HG03097 (cell line): ENCODE data around the gene IFT27.

Experiments
- ATAC-seq: cut with Tn5 transposase; IDR thresholded peaks from one replicate; pipeline ENCODE4 v1.9.1; 2021; ENCODE audit not compliant: unreplicated experiment, low FRiP score

Gene IFT27

DNA sequence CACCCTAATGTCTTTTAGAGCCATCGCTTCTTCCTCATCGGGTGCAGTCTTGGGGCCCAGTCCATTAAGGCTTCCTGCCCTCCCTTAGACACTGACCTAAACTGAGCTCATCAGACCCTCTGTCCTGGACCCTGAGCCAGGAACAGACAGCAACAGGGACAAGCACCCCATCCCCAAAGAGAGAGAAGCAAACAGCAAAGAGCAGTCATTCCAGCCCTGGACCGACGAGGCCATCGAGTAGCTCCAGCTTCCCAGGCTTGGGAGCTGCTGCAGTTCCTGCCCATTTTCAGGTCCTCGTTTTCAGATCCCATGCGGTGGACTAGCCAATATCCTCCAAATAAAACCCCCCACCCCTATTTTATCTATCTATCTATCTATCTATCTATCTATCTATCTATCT is 46.6 kb downstream of the IFT27 start:
- no peak for ATAC-seq

DNA sequence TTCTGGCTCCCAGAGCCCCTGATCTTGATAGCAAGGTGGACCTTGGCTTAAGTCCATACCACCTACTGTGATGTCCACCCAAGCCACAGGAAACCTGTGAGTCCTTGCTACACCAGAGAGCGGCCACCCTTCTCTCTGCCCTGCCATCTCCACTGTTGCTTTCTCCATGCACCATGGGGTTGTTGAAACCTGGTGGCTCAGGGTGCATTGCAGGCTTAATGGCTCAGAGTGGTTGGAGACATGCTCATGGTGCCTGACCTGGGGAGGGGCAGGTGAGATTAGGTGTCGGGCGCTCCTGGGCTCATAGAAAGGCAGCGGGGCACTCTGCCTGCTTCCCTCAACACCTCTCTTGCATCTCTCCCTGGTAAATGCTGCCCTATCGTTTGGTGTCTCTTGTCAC is 47.4 kb downstream of the IFT27 start:
- no peak for ATAC-seq

DNA sequence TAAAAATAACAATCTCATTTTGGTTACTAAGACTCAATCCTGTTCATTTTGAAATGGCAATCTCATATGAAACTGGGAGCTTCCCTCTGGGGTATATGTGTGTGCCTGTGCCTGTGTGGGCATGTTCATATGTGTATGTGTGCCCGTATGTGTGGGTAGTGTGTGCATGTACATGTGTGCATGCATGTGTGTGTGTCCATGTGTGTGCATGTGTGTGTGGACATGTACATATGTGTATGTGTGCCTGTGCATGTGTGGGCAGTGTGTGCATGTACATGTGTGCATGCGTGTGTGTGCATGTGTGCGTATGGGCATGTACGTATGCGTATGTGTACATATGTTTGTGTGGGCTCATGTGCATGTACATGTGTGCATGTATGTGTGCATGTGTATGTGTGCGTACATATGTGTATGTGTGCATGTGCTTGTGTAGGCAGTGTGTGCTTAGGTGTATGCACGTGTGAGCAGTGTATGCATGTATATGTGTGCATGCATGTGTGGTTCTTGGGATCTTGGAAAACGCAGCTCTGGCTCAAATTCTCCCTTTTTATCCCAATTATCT is 47.9 kb downstream of the IFT27 start:
- ATAC-seq, result no peak

DNA sequence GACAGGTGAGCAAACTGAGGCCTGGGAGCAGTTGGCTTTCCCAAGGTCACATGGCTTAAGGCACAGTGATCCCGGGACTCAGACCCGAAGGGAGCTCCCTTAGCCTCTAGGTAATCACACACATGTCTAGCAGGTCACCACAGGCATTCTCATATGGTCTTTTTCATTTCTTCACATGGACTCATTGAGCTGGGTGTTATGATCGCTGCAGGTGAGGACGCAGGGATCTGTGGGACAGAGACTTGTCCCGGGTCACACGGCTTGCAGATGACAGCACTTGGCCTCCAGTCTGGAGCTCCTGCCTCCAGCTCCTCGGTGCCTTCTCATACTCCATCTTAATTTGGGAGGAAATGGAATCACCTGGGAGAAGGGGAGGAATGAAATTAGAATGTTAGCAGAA is 48.8 kb downstream of the IFT27 start:
- no peak for ATAC-seq

DNA sequence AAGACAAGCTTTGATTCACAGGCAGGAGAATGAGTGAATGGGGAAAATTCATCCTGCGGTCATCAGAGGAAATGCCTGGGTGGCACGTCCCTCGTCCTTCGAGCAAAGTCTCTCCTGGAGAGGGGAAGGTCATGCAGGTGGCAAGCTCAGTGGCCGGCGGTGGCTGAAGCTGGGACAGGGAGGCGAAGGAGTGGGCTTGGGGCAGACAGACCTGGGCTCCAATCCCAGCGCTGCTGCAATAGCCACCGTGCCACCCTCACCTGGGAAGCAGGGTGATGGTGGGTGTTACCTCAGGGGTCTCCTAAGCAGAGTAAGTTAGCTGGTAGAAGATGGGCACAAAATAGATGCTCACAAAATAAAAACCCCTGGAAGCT is 49.9 kb downstream of the IFT27 start:
- ATAC-seq, result no peak

DNA sequence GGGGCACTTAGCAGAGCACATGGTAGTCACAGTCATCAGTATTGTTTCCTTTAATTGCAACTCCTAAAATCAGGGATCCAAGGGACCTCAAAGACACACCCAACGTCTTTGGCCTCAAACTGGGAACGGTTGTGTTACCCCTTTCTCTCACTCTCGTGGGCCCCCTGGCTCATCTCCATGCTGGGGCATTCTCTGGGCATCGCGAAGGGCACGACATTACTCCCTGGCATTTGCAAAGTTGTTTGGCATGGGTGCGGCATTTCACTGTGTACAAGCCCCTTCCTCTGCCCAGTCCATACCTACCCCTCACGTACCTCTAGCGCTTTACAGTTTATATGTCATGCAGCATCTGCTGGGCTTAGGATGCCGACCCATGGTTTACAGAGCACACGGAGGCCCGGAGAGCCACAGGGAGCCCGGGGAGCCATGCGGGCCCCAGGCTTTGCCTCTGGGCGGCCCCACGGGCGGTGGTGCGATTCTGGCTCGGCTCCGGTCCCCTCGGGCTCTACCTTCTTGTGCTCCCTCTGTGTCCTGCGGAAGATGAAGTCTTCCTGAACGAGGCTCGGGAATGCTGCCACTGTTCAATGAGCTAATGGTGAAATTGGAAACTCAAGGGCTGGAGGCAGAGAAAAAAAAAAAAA is 50.4 kb downstream of the IFT27 start:
- no peak for ATAC-seq

DNA sequence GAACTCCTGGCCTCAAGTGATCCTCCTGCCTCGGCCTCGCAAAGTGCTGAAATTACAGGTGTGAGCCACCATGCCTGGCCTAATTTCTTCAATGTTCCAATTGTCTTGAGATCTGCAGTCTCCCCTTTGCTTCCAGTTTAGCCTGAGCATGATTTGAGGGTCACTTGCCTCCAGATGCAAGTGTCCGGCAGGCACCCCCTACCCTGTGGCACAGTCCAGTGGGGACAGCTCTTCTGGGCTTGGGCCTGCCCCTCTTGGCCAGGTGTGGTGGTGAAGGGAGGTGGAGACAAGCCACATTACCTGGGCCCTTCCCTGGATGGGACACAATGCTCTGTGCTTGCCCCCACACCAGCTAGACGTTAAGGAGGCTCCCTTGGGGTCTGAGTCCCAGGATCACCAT is 51.1 kb downstream of the IFT27 start:
- no peak for ATAC-seq

DNA sequence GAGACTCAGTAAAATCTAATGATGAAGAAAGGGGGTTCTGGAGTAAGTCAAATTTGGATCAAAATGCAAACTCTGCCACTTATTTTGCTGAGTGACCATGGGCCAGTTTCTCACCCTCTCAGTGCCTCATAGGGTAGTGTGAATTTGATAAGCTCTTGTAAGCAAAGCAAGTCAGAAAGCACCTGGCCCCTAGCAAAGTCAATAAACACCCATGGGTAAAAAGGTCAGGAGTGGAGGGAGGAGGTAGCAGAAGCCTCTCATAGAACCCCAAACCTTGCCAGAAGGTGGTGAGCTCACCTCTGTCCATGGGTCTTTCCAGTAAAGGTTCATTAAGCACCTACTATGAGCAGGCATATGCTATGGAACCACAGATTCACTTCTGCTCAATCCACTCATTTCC is 53.9 kb downstream of the IFT27 start:
- no peak for ATAC-seq

DNA sequence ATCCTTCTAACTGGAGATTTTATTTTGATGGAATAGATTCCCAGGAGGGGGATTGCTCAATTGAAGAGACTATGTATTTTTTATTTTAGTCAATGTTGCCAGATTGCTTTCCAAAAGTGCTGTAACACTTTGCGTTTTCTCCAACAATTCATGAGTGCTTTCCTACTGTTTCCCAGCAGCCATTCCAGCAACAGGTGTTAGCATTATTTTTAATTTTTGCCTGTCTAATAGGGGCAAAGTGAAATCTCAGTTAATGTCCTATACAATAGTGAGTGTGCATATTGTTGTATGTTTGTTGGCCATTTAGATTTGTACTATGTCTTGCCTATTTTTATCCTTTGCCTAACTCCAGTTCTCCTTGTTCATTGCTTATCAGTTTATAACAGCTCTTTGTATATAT is 60.3 kb downstream of the IFT27 start:
- no peak for ATAC-seq

DNA sequence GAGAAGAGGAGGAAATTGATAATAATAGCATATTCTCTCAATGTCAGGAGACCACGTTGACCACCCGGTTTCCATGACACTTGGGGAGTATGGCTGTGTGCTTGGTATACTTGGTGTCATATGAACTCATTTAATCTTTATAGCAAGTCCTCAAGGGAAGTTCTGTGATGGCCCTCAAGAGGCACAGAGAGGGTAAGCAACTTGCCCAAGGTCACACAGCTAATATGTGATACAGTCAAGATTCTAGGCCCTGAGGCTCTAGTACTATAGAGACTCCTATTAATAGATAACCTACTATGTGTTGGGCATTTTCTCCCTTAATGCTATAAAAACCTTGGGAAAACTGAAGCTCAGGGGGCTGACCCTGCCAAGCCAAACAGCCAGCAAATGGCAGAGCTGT is 61.8 kb downstream of the IFT27 start:
- ATAC-seq, result no peak

DNA sequence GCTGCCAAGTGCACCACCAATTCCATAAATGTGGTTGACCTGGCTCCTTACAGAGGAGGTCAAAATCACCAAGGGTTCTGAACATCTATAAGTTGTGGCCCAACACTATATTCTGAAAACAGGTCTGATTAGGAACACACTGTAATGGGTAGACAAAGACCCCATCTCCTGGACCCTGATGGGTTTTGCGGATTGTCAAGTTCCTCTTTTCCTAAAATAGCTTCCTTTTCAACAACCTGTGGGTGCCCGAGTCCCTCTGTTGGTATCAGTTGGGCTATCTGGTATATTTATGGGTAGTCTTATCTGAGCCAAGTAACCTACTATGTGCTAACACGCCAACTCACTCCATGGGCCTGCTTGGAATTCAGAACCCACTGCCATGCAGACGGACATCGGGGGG is 62.5 kb downstream of the IFT27 start:
- no peak for ATAC-seq
